ENCODE measurements around the gene LRP5.
"Not testable (repeated sequence)": the region's sequence is repeated elsewhere in the genome, so short reads cannot be mapped to it uniquely, and the experiment has no call there.

Gene LRP5

GRCh38 chr11:68469642-68470041 lies 157.3 kb downstream of the LRP5 start:
- no peak overlapping the region for H3K4me3 ChIP-seq (ENCODE audit: low read depth, low read length)
- DNase-seq (ENCODE audit: low read depth), result no peak
- TF ChIP-seq CTCF (conservative IDR thresholded peaks at IDR 0.05; ENCODE audit: low read depth, low read length), result no peak

- TF ChIP-seq CTCF (conservative IDR thresholded peaks at IDR 0.05; ENCODE audit: low read depth, low read length), result no peak
- no peak for DNase-seq (ENCODE audit: low read depth)
- no peak overlapping the region for H3K4me3 ChIP-seq (ENCODE audit: low read depth, low read length)
Measured at GRCh38 chr11:68470304-68470811, 158.0 kb downstream of the LRP5 start.

- peak; percentile 10 for TF ChIP-seq CTCF (conservative IDR thresholded peaks at IDR 0.05; ENCODE audit: low read depth, low read length)
- peak; percentile 90 for DNase-seq (ENCODE audit: low read depth)
- no peak overlapping the region for H3K4me3 ChIP-seq (ENCODE audit: low read depth, low read length)
Measured at GRCh38 chr11:68471360-68472340, 159.3 kb downstream of the LRP5 start.

GRCh38 chr11:68472778-68473177 lies 160.4 kb downstream of the LRP5 start:
- DNase-seq (ENCODE audit: low read depth), result no peak
- no peak overlapping the region for H3K4me3 ChIP-seq (ENCODE audit: low read depth, low read length)
- no peak for TF ChIP-seq CTCF (conservative IDR thresholded peaks at IDR 0.05; ENCODE audit: low read depth, low read length)

- no peak overlapping the region for H3K4me3 ChIP-seq (ENCODE audit: low read depth, low read length)
Measured at GRCh38 chr11:68473693-68474092, 161.3 kb downstream of the LRP5 start.

GRCh38 chr11:68475626-68476025 lies 163.2 kb downstream of the LRP5 start:
- not testable (repeated sequence) for H3K4me3 ChIP-seq (ENCODE audit: low read depth, low read length); DNase-seq (ENCODE audit: low read depth)

More at GRCh38 chr11:68473693-68474092, 161.3 kb downstream of the LRP5 start:
- no peak for TF ChIP-seq CTCF (conservative IDR thresholded peaks at IDR 0.05; ENCODE audit: low read depth, low read length)
- no peak for DNase-seq (ENCODE audit: low read depth)

- no peak for DNase-seq (ENCODE audit: low read depth)
- TF ChIP-seq CTCF (conservative IDR thresholded peaks at IDR 0.05; ENCODE audit: low read depth, low read length), result no peak
- H3K4me3 ChIP-seq (ENCODE audit: low read depth, low read length), result no peak overlapping the region
Measured at GRCh38 chr11:68479390-68479789, 167.0 kb downstream of the LRP5 start.

Data from choroid plexus epithelial cell (primary cell).